K562 (cell line): ENCODE results near the gene CAMK2G. TPM values are rescaled to one million over a fixed set of nuclear protein-coding genes. Genes with fewer than 3 reads are reported as not detected.

Source experiments
- BCL6 ChIP-seq: fragments of 250-450 bp; sonication (Bioruptor Pico); IDR thresholded peaks from 2 replicates; pipeline ENCODE4 v1.4.0; 2020
- KLF10 ChIP-seq: fragments of 250-450 bp; sonication (Bioruptor Pico); IDR thresholded peaks from 2 replicates; pipeline ENCODE4 v1.6.1; 2021; ENCODE audit warnings: matching md5 sums
- KLF16 ChIP-seq: IDR thresholded peaks from 2 replicates; pipeline ENCODE4 v1.6.1; 2016; ENCODE audit warnings: antibody characterized with exemption
- NCOA2 ChIP-seq, 2 experiments: fragments of 450-650 bp; IDR thresholded peaks; 2 replicates each; pipeline ENCODE4 v1.6.1; 2018; ENCODE audit warnings: mild to moderate bottlenecking in 2 of 2, moderate library complexity in 1 of 2; ENCODE audit not compliant: partially characterized antibody in 2 of 2
- SIN3B ChIP-seq: fragments of 450-650 bp; IDR thresholded peaks from 2 replicates; pipeline ENCODE4 v1.6.1; 2017; ENCODE audit warnings: low read depth, mild to moderate bottlenecking, moderate library complexity
- SMAD4 ChIP-seq: fragments of 250-450 bp; sonication (Bioruptor Pico); conservative IDR thresholded peaks from 2 replicates; pipeline ENCODE4 v1.8.0; 2021; ENCODE audit warnings: inconsistent platforms, mild to moderate bottlenecking, moderate library complexity
- SP2 ChIP-seq: IDR thresholded peaks from 2 replicates; pipeline ENCODE4 v1.6.1; 2011; ENCODE audit warnings: mild to moderate bottlenecking, low read depth, low read length, moderate library complexity; ENCODE audit not compliant: poor library complexity, severe bottlenecking; ENCODE audit errors: extremely low read depth
- ZNF445 ChIP-seq: fragments of 250-450 bp; sonication (Bioruptor Pico); IDR thresholded peaks from 2 replicates; pipeline ENCODE4 v1.4.0; 2020; ENCODE audit warnings: low read depth, mild to moderate bottlenecking, moderate library complexity
- polyA plus RNA-seq, 8 experiments: library from polyadenylated mRNA; depleted of rRNA in 4 of 8; stranded (reverse) in 5 of 8; unstranded in 3 of 8; fragments of >200 nt; fragmentation: Nextera tagmentation in 2 of 8; fragmentation: Illumina TruSeq in 1 of 8; extraction: Ambion mirVana in 2 of 8; extraction: Trizol in 1 of 8; gene quantifications; 2 replicates each; pipeline versions ENCODE4 v1.2.1 to v1.2.3, GENCODE V29; 2011 to 2014; ENCODE audit warnings: inconsistent platforms in 1 of 8, missing spikeins in 1 of 8
- total RNA-seq, 7 experiments: library from RNA; depleted of rRNA in 6 of 7; stranded (reverse); fragments of >200 nt in 6 of 7; fragmentation: Illumina TruSeq in 2 of 7; extraction: Trizol in 2 of 7; gene quantifications; 2 replicates each; pipeline versions ENCODE4 v1.2.1 to v1.2.3, GENCODE V29; 2011 to 2021; ENCODE audit warnings: low replicate concordance in 1 of 7
- TF ChIP-seq, protein P1 (sequence below): fragments of 250-450 bp; sonication (Bioruptor Pico); IDR thresholded peaks from 2 replicates; pipeline ENCODE4 v1.4.0; 2020; ENCODE audit warnings: mild to moderate bottlenecking, moderate library complexity
- TF ChIP-seq, protein P2 (sequence below), 2 experiments: fragments of 450-650 bp in 1 of 2; sonication (generic) in 1 of 2; formaldehyde crosslinking in 1 of 2; IDR thresholded peaks; 2 replicates each; pipeline versions ENCODE4 v1.7.1 to v1.9.0; 2016 to 2022; ENCODE audit warnings: inconsistent platforms in 1 of 2, mild to moderate bottlenecking in 1 of 2, missing genetic modification reagents in 1 of 2
- TF ChIP-seq, protein P3 (sequence below): fragments of 450-650 bp; formaldehyde crosslinking; IDR thresholded peaks from 2 replicates; pipeline ENCODE4 v1.4.0; 2020; ENCODE audit warnings: mild to moderate bottlenecking, moderate library complexity
- TF ChIP-seq, protein P4 (sequence below), 2 experiments: fragments of 450-650 bp in 1 of 2; sonication (generic) in 1 of 2; formaldehyde crosslinking in 1 of 2; IDR thresholded peaks in 1 of 2; conservative IDR thresholded peaks in 1 of 2; 2 replicates each; pipeline versions ENCODE4 v1.6.1 to v1.8.1; 2016 to 2023; ENCODE audit warnings: mild to moderate bottlenecking in 2 of 2, moderate library complexity in 2 of 2, inconsistent platforms in 1 of 2, missing genetic modification reagents in 1 of 2

CAMK2G gene
- total and polyA plus RNA-seq, 9 of the 15 experiments (the other 6 are each of a cell fraction or from before 2014, with no cell fraction given): 9.0 to 37.9 (median 32.6) TPM

DNA sequence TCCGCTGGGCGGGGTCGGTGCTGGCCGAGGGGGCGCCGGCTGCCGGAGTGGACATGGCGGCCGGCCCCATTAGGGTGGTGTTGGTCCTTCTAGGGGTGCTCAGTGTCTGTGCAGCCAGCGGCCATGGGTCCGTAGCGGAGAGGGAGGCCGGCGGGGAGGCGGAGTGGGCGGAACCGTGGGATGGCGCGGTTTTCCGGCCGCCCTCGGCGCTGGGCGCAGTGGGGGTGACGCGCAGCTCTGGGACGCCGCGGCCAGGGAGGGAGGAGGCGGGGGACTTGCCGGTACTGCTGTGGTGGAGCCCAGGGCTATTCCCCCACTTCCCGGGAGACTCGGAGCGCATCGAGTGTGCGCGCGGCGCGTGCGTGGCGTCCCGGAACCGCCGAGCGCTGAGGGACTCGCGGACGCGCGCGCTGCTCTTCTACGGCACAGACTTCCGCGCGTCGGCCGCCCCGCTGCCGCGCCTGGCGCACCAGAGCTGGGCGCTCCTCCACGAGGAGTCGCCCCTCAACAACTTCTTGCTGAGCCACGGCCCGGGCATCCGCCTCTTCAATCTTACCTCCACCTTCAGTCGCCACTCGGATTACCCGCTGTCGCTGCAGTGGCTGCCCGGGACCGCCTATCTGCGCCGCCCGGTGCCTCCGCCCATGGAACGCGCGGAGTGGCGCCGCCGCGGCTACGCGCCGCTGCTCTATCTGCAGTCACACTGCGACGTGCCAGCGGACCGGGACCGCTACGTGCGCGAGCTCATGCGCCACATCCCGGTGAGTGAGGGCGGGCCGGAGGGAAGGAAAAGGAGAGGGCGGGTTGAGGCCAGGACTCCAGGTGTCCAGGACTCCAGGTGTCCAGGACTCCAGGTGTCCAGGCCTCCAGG is 101.8 kb downstream of the CAMK2G start (continued):
- TF ChIP-seq, protein P1, sequence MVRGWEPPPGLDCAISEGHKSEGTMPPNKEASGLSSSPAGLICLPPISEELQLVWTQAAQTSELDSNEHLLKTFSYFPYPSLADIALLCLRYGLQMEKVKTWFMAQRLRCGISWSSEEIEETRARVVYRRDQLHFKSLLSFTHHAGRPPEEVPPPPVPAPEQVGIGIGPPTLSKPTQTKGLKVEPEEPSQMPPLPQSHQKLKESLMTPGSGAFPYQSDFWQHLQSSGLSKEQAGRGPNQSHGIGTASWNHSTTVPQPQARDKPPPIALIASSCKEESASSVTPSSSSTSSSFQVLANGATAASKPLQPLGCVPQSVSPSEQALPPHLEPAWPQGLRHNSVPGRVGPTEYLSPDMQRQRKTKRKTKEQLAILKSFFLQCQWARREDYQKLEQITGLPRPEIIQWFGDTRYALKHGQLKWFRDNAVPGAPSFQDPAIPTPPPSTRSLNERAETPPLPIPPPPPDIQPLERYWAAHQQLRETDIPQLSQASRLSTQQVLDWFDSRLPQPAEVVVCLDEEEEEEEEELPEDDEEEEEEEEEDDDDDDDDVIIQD (CRISPR knock-in tag): 0 out of 2 replicates have a peak, but pooled peaks have one; percentile 11
- TF ChIP-seq, protein P2, sequence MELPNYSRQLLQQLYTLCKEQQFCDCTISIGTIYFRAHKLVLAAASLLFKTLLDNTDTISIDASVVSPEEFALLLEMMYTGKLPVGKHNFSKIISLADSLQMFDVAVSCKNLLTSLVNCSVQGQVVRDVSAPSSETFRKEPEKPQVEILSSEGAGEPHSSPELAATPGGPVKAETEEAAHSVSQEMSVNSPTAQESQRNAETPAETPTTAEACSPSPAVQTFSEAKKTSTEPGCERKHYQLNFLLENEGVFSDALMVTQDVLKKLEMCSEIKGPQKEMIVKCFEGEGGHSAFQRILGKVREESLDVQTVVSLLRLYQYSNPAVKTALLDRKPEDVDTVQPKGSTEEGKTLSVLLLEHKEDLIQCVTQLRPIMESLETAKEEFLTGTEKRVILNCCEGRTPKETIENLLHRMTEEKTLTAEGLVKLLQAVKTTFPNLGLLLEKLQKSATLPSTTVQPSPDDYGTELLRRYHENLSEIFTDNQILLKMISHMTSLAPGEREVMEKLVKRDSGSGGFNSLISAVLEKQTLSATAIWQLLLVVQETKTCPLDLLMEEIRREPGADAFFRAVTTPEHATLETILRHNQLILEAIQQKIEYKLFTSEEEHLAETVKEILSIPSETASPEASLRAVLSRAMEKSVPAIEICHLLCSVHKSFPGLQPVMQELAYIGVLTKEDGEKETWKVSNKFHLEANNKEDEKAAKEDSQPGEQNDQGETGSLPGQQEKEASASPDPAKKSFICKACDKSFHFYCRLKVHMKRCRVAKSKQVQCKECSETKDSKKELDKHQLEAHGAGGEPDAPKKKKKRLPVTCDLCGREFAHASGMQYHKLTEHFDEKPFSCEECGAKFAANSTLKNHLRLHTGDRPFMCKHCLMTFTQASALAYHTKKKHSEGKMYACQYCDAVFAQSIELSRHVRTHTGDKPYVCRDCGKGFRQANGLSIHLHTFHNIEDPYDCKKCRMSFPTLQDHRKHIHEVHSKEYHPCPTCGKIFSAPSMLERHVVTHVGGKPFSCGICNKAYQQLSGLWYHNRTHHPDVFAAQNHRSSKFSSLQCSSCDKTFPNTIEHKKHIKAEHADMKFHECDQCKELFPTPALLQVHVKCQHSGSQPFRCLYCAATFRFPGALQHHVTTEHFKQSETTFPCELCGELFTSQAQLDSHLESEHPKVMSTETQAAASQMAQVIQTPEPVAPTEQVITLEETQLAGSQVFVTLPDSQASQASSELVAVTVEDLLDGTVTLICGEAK (IDR thresholded peaks at IDR 0.05): peak; percentile 60; the same call in 1 of the 2 replicates
- TF ChIP-seq, protein P2 (CRISPR knock-in tag; IDR thresholded peaks at IDR 0.05): no peak
- TF ChIP-seq KLF16 (no peak), NCOA2 (IDR thresholded peaks at IDR 0.05; ENCODE audit: partially characterized antibody in 2 of 2) (no peak), BCL6 (CRISPR knock-in tag) (no peak), SMAD4 (peak; percentile 85), SIN3B (peak; percentile 72; the same call in 1 of the 2 replicates), SP2 (no peak), KLF10 (CRISPR knock-in tag) (no peak), ZNF445 (CRISPR knock-in tag) (no peak)
- TF ChIP-seq, protein P3, sequence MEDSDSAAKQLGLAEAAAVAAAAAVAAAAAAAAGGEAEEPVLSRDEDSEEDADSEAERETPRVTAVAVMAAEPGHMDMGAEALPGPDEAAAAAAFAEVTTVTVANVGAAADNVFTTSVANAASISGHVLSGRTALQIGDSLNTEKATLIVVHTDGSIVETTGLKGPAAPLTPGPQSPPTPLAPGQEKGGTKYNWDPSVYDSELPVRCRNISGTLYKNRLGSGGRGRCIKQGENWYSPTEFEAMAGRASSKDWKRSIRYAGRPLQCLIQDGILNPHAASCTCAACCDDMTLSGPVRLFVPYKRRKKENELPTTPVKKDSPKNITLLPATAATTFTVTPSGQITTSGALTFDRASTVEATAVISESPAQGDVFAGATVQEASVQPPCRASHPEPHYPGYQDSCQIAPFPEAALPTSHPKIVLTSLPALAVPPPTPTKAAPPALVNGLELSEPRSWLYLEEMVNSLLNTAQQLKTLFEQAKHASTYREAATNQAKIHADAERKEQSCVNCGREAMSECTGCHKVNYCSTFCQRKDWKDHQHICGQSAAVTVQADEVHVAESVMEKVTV (CRISPR knock-in tag): peak; percentile 12; the same call in 1 of the 2 replicates
- TF ChIP-seq, protein P4, sequence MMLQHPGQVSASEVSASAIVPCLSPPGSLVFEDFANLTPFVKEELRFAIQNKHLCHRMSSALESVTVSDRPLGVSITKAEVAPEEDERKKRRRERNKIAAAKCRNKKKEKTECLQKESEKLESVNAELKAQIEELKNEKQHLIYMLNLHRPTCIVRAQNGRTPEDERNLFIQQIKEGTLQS (IDR thresholded peaks at IDR 0.05): no peak
- TF ChIP-seq, protein P4 (CRISPR knock-in tag; conservative IDR thresholded peaks at IDR 0.05): peak; percentile 94
